Inflammatory macrophage treated with lipopolysaccharide for 1 hour (primary cell): ENCODE data around the gene TRAPPC5.

ENCODE experiments used
- DNase-seq, 2 donors: peaks; one replicate each; pipeline ENCODE4 v3.0.0-alpha.2; 2020 to 2022

Gene TRAPPC5

GRCh38 chr19:7680606-7681339 lies at the start of gene TRAPPC5:
TRAPPC5 (plus strand) TSS chr19:7680833; CDS start chr19:7682254, 1,421 bp downstream.
- peak; percentile 73 to 92 for DNase-seq

- DNase-seq: no peak
Observed at GRCh38 chr19:7631577-7631976, 49.1 kb upstream of the TRAPPC5 start.

GRCh38 chr19:7632340-7633203 lies 48.1 kb upstream of the TRAPPC5 start:
- DNase-seq: no peak

DNA sequence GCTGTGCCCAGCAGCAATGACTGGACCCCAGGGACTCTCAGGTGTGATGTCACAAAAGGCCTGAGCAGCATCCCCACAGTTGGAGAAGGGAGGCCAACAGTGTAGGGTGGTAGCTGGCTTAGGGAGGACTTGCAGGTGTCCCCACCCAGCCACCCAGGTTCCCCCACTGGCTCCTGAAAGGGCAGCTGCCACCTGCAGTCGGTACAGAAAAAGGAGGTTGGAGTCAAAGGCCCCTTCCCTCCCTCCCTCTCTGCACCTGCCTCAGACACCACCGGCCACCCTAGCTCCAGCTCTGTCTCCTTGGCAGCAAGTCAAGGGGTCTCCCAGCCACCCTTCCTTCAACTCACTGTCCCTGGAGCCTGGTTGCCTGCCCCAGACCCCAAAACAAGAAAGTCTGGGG lies 46.9 kb upstream of the TRAPPC5 start, which contains the start of gene PCP2:
Gene PCP2, minus strand, starts transcription at position 22 of the 400 bp plus-strand sequence. CDS start 262 bp downstream, outside the sequence.
- no peak for DNase-seq

DNA sequence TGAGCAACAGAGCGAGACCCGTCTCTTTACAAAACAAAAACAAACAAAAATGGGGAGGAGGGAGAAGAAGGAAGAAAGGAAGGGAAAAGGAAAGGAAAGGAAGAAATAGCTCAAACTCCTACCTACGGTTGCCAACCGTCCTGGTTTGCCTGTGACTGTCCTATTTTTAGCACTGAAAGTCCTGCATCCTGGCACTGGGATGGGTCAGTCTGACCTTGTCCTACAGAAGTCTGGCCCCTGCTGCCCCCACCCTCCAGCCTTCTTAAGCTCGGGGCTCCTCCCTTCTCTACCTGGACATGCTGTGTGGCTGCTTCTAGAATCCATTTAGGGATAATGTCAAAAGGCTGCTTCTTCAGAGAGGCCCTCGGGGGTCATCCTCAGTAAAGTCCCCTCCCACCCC lies 45.0 kb upstream of the TRAPPC5 start:
- no peak for DNase-seq

GRCh38 chr19:7636317-7636690 lies 44.3 kb upstream of the TRAPPC5 start:
- no peak for DNase-seq

GRCh38 chr19:7636691-7637373 lies 43.8 kb upstream of the TRAPPC5 start, which contains the start of gene STXBP2:
STXBP2 (plus strand) TSS chr19:7637110; CDS start chr19:7637150, 40 bp downstream.
- DNase-seq: peak; percentile 61 to 83

- peak; percentile 62 to 74 for DNase-seq
Observed at GRCh38 chr19:7637374-7638256, 43.0 kb upstream of the TRAPPC5 start.

- no peak for DNase-seq
Observed at GRCh38 chr19:7638802-7639465, 41.7 kb upstream of the TRAPPC5 start.

GRCh38 chr19:7639863-7640348 lies 40.7 kb upstream of the TRAPPC5 start:
- DNase-seq: no peak

DNA sequence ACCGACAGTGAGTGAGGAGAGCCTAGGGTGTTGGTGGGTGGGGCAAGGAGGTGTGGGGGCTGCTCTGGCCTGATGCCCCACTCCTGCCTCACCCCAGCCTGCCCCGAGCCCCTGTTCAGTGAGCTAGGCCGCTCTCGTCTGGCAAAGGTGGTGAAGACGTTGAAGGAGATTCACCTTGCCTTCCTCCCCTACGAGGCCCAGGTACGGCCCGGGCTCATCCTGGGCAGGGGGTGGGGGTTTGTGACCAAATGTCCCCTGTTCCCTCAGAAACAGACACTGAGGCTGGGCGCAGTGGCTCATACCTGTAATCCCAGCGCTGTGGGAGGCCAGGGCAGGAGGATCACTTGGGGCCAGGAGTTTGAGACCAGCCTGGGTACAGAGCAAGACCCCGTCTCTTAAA lies 39.8 kb upstream of the TRAPPC5 start:
- DNase-seq: no peak

DNA sequence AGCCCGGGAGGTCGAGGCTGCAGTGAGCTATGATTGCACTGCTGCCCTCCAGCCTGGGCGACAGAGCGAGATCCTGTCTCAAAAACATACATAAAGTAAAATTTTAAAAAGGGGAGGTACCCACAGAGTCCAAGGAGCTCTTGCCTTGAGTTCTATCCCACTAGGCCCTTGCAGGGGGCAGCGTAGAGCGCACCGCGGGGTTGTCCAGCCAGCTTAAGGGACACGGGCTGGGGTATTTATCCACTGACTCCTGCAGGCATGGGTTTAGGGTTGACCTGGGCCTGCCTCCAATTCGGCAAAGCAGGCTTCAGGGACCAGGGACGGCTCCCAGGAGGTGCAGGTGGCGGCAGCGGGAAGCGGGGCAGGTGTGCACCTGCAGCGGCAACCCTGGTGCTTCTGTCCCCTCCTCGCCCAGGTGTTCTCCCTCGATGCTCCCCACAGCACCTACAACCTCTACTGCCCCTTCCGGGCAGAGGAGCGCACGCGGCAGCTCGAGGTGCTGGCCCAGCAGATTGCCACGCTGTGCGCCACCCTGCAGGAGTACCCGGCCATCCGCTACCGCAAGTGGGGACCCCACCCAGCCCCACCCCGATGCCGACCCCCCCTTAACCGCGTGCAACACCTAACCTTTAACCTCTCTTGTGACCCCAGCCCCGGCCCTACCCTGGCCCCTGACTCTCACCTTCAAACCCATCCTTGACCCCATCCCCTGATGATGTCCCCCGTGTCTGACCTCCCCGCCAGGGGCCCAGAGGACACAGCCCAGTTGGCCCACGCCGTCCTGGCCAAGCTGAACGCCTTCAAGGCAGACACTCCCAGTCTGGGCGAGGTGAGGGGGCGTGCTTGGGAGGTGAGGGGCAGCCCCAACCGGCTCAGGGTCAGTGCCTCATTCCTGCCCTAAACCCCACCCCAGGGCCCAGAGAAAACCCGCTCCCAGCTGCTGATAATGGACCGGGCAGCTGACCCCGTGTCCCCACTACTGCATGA lies 39.0 kb upstream of the TRAPPC5 start:
- no peak for DNase-seq

- no peak for DNase-seq
Observed at GRCh38 chr19:7642295-7643030, 38.2 kb upstream of the TRAPPC5 start.

- DNase-seq: no peak
Observed at GRCh38 chr19:7643031-7643415, 37.6 kb upstream of the TRAPPC5 start.

DNA sequence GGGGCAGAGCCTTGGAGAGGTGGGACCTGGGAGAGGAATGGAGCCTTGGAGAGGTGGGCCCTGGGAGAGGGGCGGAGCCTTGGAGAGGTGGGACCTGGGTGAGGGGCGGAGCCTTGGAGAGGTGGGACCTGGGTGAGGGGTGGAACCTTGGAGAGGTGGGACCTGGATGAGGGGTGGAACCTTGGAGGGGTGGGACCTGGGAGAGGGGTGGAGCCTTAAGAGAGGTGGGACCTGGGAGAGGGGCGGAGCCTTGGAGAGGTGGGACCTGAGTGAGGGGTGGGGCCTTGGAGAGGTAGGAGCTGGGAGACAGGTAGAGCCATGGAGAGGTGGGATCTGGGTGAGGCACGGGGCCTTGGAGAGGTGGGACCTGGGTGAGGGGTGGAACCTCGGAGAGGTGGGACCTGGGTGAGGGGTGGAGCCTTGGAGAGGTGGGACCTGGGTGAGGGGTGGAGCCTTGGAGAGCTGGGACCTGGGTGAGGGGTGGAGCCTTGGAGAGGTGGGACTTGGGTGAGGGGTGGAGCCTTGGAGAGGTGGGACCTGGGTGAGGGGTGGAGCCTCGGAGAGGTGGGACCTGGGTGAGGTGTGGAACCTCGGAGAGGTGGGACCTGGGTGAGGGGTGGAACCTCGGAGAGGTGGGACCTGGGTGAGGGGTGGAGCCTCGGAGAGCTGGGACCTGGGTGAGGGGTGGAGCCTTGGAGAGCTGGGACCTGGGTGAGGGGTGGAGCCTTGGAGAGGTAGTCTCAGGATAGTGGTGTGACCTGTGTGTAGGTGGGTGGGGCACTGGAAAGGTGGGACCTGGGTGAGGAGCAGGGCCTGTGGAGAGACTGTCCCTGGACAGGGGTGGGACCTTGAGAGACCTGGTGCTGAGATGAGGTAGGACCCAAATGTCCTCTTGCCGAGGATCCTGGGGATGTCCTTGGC lies 36.7 kb upstream of the TRAPPC5 start:
- peak; percentile 35 to 36 for DNase-seq

GRCh38 chr19:7644550-7644877 lies 36.1 kb upstream of the TRAPPC5 start:
- no peak for DNase-seq

DNA sequence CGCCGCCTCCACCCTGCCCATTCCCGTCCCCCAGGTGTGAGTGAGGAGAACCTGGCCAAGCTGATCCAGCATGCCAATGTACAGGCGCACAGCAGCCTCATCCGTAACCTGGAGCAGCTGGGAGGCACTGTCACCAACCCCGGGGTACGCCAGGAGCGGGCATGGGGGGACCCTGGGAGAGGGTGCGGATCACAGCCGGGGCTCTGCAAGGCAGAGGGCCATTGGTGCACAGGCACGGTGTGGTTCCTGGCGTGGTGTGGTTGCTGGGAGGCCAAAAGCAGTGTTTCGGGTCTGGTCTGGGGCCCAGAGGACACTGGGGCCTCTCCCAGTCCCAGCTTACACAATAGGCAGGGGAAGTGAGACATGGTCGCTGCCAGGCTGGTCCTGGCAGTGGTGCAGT lies 35.5 kb upstream of the TRAPPC5 start:
- peak; percentile 32 to 69 for DNase-seq

GRCh38 chr19:7645656-7646425 lies 34.8 kb upstream of the TRAPPC5 start:
- no peak for DNase-seq
